Coronary artery (tissue), 2 donors: ENCODE data around the gene SUV39H2.
A peak's percentile ranks its signal among the peaks of the same experiment; 100 is the strongest.

Experiments used
- DNase-seq: peaks from one replicate; pipeline ENCODE4 v3.0.0-alpha.2; 2017; ENCODE audit warnings: low spot score
- H3K27ac ChIP-seq, 2 donors: fragments of 200-600 bp; sonication (generic); one replicate each; pipeline ENCODE4 v1.5.1; 2016 to 2019
- H3K4me3 ChIP-seq: fragments of 200-600 bp; sonication (generic); 2 replicates; pipeline ENCODE4 v1.5.1; 2016; ENCODE audit warnings: mild to moderate bottlenecking, moderate library complexity
- CTCF ChIP-seq: fragments of 200-600 bp; sonication (generic); IDR thresholded peaks from one replicate; pipeline ENCODE4 v1.5.1; 2019; ENCODE audit warnings: antibody characterized with exemption

Gene SUV39H2, protein sequence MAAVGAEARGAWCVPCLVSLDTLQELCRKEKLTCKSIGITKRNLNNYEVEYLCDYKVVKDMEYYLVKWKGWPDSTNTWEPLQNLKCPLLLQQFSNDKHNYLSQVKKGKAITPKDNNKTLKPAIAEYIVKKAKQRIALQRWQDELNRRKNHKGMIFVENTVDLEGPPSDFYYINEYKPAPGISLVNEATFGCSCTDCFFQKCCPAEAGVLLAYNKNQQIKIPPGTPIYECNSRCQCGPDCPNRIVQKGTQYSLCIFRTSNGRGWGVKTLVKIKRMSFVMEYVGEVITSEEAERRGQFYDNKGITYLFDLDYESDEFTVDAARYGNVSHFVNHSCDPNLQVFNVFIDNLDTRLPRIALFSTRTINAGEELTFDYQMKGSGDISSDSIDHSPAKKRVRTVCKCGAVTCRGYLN

DNA sequence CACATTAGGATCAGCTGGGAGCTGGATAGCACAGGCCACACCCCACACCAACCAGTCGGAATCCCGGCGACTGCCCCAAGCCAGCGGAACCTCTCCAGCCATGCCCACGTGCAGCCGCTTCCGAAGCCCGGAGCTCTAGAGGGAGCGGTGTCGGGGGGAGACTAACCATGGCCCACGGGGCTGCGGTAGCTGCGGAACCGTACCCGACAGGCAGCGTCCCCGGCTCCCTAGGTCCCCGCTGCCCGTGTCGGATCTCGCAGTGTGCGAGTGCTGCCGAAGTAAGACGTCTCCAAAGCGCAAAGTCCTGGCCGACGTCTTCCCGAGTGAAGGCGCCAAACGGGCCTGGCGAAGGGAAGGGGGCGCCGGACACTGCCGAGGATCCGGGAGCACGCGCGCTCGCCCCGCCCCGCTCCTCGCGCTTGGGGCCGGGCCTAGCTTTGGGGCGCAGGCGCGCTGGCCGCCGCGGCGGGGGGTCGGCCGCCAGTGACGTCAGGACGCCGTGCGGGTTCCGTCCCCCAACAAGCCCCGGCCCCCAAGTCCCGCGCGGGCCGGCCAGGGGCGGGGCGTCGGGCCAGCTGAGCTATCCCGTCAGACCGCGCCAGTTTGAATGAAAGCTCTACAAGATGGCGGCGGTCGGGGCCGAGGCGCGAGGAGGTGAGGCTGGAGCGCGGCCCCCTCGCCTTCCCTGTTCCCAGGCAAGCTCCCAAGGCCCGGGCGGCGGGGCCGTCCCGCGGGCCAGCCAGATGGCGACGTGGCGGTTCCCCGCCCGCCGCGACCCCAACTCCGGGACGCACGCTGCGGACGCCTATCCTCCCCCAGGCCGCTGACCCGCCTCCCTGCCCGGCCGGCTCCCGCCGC is at the start of gene SUV39H2:
SUV39H2 (plus strand) TSS at position 601 of the 858 bp plus-strand sequence; CDS start at position 624, 23 bp downstream.
- DNase-seq: peak; percentile 97
- no peak for TF ChIP-seq CTCF
- peak within 1 kb of the TSS; percentile 96 for H3K4me3 ChIP-seq
- peak within 1 kb of the TSS; percentile 87 to 97 for H3K27ac ChIP-seq

GRCh38 chr10:14833106-14833505 is 45.6 kb upstream of the SUV39H2 start:
- no peak for DNase-seq
- no peak for TF ChIP-seq CTCF
- Histone ChIP-seq H3K27ac (no peak overlapping the region), H3K4me3 (no peak overlapping the region)

DNA sequence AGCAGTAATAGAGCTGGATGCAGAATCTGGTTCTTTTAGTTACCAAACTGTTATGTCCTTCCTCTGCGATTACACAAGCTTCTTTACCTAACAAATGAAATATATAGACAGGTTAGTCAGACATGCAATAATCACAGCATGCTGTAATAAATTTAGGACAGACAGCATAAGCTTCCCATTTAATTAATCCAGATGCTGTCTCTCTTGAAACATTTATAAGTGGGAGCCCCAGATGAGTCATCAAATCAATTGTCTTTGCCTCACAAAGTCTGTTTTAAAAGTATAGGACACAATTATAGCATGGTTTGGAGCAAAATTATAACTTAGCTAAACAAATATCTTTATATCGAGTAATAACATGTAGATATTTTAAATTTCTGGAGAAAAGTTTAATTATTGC is 42.5 kb upstream of the SUV39H2 start:
- no peak for DNase-seq
- H3K4me3 ChIP-seq: no peak overlapping the region
- peak overlapping the region in 1 of 2 donors; percentile 90 for H3K27ac ChIP-seq
- TF ChIP-seq CTCF: no peak

DNA sequence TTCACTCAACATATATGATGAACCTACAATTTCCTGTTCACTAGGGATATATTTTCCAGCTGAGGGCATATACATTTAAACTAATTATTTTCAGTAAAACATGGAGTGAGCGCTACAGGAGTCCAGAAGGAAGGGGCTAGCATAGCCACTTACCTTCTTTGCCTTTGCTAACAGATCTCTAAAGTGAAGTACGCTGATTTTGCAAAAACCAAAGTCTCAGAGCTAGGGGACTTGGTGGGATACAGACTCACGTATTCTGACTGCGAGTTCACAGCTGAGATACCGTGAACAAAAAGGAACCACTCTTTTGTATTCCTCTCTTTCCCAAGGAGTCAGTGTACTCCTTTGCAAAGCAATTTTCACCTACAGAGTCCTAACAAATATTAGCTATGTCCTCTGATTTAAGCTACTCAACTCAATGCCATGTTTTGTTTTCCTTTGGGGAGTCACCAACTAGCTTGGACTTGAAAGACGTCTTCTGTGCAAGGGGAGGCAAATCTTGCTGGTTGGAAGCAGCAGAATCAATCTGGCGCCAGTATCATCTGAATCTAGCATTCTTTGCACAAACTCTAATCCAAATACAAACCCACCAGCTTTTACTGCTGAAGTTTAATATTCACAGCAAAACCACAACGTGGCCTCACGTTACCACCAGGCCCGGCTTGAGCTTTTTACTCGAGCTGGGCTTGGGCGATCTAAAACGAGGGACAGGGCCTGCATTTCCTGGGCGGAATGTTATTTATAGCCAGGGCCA is 41.5 kb upstream of the SUV39H2 start:
- no peak for DNase-seq
- Histone ChIP-seq H3K27ac (peak overlapping the region; percentile 90 to 97), H3K4me3 (peak overlapping the region; percentile 97)
- no peak for TF ChIP-seq CTCF

DNA sequence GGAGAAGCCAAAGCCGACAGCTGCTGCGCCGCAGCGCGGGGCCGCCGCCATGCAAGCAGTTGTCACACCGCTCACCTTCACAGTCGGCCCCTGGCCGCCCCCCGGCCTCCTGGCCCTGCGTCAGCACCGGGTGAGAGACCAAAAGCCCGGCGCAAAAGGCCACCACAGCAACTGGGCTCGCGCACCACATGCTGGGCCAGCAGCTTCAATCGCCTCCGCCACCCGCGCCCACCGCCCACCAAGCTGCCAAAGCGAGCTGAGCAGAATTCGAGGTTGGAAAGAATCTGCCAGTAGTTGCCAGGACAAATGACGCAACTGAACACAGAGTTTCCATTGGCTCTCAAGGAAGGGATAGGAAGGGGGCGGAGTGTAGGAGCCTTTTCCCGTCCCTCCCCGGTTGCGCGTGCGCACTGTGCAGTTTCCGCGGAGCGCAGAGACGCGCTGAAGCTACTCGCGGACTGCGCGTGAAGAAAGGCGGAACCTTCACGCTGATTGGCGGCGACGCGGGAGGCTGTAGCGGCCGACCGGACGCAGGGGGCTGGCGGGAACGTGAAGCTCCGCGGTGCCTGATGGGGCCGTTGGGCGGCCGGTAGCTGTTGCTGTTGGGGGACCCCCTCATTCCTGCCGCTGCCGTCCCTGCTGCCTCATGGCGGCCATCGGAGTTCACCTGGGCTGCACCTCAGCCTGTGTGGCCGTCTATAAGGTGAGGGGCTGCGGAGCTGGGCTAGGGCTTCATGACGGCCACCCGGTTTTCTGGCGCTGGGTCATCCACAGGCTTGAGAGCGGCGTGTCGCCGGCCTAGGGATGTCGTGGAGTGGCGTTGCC is 40.7 kb upstream of the SUV39H2 start, which contains the start of the genes CDNF, HSPA14 and MSANTD7:
CDNF (minus strand) TSS at position 281 of the 825 bp plus-strand sequence; CDS start at position 190, 91 bp downstream.
HSPA14 (plus strand) TSS at position 550 of the 825 bp plus-strand sequence; CDS start at position 647, 97 bp downstream.
MSANTD7 (plus strand) TSS at position 550 of the 825 bp plus-strand sequence. CDS start 3,979 bp downstream, outside the sequence.
- peak; percentile 99 for DNase-seq
- peak within 1 kb of the TSS; percentile 97 for H3K4me3 ChIP-seq

More for the DNA sequence above, 40.7 kb upstream of the SUV39H2 start, which contains the start of the genes CDNF, HSPA14 and MSANTD7:
- peak within 1 kb of the TSS; percentile 90 to 97 for H3K27ac ChIP-seq
- TF ChIP-seq CTCF: no peak
